HCT116 (cell line): ENCODE measurements around the gene MRPL36. TPM values are rescaled to one million over a fixed set of nuclear protein-coding genes. Genes with fewer than 3 reads are reported as not detected.
"Not testable (repeated sequence)": the region's sequence is repeated elsewhere in the genome, so short reads cannot be mapped to it uniquely, and the experiment has no call there.

Experiments used
- ATAC-seq: fragments of 200-7000 bp; cut with Tn5 transposase; 2 replicates; pipeline ENCODE4 v1.9.1; 2020; ENCODE audit warnings: mild to moderate bottlenecking, moderate library complexity
- BruUV-seq: library from RNA; stranded (reverse); fragments of 400-500 nt; replicated peaks from 2 replicates; lab custom pipeline; 2021; lab: Mats Ljungman, UMichigan
- CTCF ChIA-PET: fragments of 300-600 bp; sonication (Branson Sonifier 250); formaldehyde crosslinking; loops from one replicate; lab custom pipeline; 2021; ENCODE audit warnings: antibody characterized with exemption; lab: Charles Lee
- POLR2A ChIA-PET: fragments of 300-600, 350-600 bp; sonication (Branson Sonifier 250); formaldehyde crosslinking; loops from one replicate; lab custom pipeline; 2021; ENCODE audit warnings: antibody characterized with exemption; lab: Charles Lee
- RAD21 ChIA-PET, 2 experiments: fragments of 300-600 bp; sonication (Branson Sonifier 250); formaldehyde crosslinking; loops; one replicate each; lab custom pipeline; 2023; ENCODE audit warnings: low total read pairs in 2 of 2; ENCODE audit not compliant: uncharacterized antibody in 2 of 2, unreplicated experiment in 2 of 2, low non-redundant PET in 1 of 2; lab: Charles Lee
- DNase-seq: peaks from one replicate; pipeline ENCODE4 v3.0.0-alpha.2; 2010; ENCODE audit warnings: low read depth, low spot score
- H2AFZ ChIP-seq: fragments of 200-600 bp; shearing (Covaris generic), sonication (generic); 2 replicates; pipeline ENCODE4 v1.6.1; 2017; ENCODE audit warnings: low read depth, mixed run types, mixed read lengths, antibody characterized with exemption, low read length; ENCODE audit not compliant: poor library complexity, severe bottlenecking
- H3K27ac ChIP-seq: 2 replicates; pipeline ENCODE4 v1.5.1; 2012; ENCODE audit warnings: low read depth, low read length
- H3K27me3 ChIP-seq: fragments of 200-600 bp; sonication (generic); 2 replicates; pipeline ENCODE4 v1.6.1; 2016; ENCODE audit warnings: mixed run types, low read length, mixed read lengths; ENCODE audit not compliant: insufficient read depth
- H3K36me3 ChIP-seq, 2 experiments: fragments of 200-500 bp in 1 of 2; fragments of 200-600 bp in 1 of 2; sonication (Bioruptor generic) in 1 of 2; sonication (generic) in 1 of 2; 2 replicates each; pipeline versions ENCODE4 v1.5.1 to v1.6.1; 2014 to 2016; ENCODE audit warnings: low read length in 2 of 2, inconsistent platforms in 1 of 2, mixed read lengths in 1 of 2, mixed run types in 1 of 2; ENCODE audit not compliant: insufficient read depth in 2 of 2, control insufficient read depth in 1 of 2
- H3K4me1 ChIP-seq, 2 experiments: fragments of 200-600 bp in 1 of 2; sonication (generic) in 1 of 2; 2 replicates each; pipeline versions ENCODE4 v1.5.1 to v1.6.1; 2012 to 2017; ENCODE audit warnings: low read length in 2 of 2, inconsistent platforms in 1 of 2, mild to moderate bottlenecking in 1 of 2, mixed read lengths in 1 of 2, mixed run types in 1 of 2, moderate library complexity in 1 of 2; ENCODE audit not compliant: insufficient read depth in 2 of 2, control insufficient read depth in 1 of 2
- H3K4me2 ChIP-seq: fragments of 200-600 bp; sonication (generic); 2 replicates; pipeline ENCODE4 v1.6.1; 2017; ENCODE audit warnings: mixed run types, low read length, mixed read lengths
- H3K4me3 ChIP-seq, 2 experiments: fragments of 200-600 bp in 1 of 2; sonication (generic) in 1 of 2; replicated peaks in 1 of 2; 2 replicates each; pipeline ENCODE4 v1.5.1; 2011 to 2016; ENCODE audit warnings: low read length in 2 of 2, control low read depth in 1 of 2, low read depth in 1 of 2, mild to moderate bottlenecking in 1 of 2, mixed read lengths in 1 of 2, mixed run types in 1 of 2
- H3K79me2 ChIP-seq: fragments of 200-600 bp; sonication (generic); 2 replicates; pipeline ENCODE4 v1.6.1; 2017; ENCODE audit warnings: mild to moderate bottlenecking, mixed run types, low read length, moderate library complexity, mixed read lengths; ENCODE audit not compliant: insufficient read depth
- H3K9ac ChIP-seq: fragments of 200-600 bp; sonication (generic); 2 replicates; pipeline ENCODE4 v1.6.1; 2016; ENCODE audit warnings: low read length, mixed read lengths
- H3K9me2 ChIP-seq: fragments of 200-600 bp; sonication (generic), shearing (Covaris generic); 2 replicates; pipeline ENCODE4 v1.6.1; 2017; ENCODE audit warnings: mixed run types, mild to moderate bottlenecking, moderate library complexity; ENCODE audit not compliant: insufficient read depth
- H3K9me3 ChIP-seq, 2 experiments: fragments of 200-500 bp in 1 of 2; fragments of 200-600 bp in 1 of 2; sonication (Bioruptor generic) in 1 of 2; sonication (generic) in 1 of 2; 2 replicates each; pipeline ENCODE4 v1.6.1; 2014 to 2017; ENCODE audit warnings: low read length in 2 of 2, mixed read lengths in 2 of 2, inconsistent platforms in 1 of 2, low read depth in 1 of 2, mild to moderate bottlenecking in 1 of 2, mixed run types in 1 of 2, moderate library complexity in 1 of 2; ENCODE audit not compliant: control insufficient read depth in 1 of 2, insufficient read depth in 1 of 2
- H4K20me1 ChIP-seq: fragments of 200-600 bp; sonication (generic), shearing (Covaris generic); 2 replicates; pipeline ENCODE4 v1.6.1; 2017; ENCODE audit warnings: mixed run types, mild to moderate bottlenecking, moderate library complexity; ENCODE audit not compliant: insufficient read depth
- CEBPB ChIP-seq: IDR thresholded peaks from 2 replicates; pipeline ENCODE4 v1.6.1; 2012; ENCODE audit warnings: low read depth
- EGR1 ChIP-seq: IDR thresholded peaks from 2 replicates; pipeline ENCODE4 v1.6.1; 2012; ENCODE audit warnings: low read depth
- ELF1 ChIP-seq: IDR thresholded peaks from 2 replicates; pipeline ENCODE4 v1.6.1; 2012; ENCODE audit warnings: low read depth, borderline replicate concordance
- FOSL1 ChIP-seq: IDR thresholded peaks from 2 replicates; pipeline ENCODE4 v1.6.1; 2012; ENCODE audit warnings: low read depth
- POLR2A ChIP-seq: IDR thresholded peaks from 2 replicates; pipeline ENCODE4 v1.7.0; 2011; ENCODE audit warnings: borderline replicate concordance; ENCODE audit not compliant: insufficient read depth, insufficient read length; ENCODE audit errors: extremely low read depth
- SIN3A ChIP-seq: IDR thresholded peaks from 2 replicates; pipeline ENCODE4 v1.6.1; 2012; ENCODE audit warnings: low read depth
- SP1 ChIP-seq: IDR thresholded peaks from 2 replicates; pipeline ENCODE4 v1.6.1; 2012; ENCODE audit warnings: low read depth
- SRF ChIP-seq: IDR thresholded peaks from 2 replicates; pipeline ENCODE4 v1.6.1; 2012; ENCODE audit warnings: low read depth
- TCF7L2 ChIP-seq: IDR thresholded peaks from 2 replicates; pipeline ENCODE4 v1.7.0; 2011; ENCODE audit warnings: borderline replicate concordance, inconsistent platforms; ENCODE audit not compliant: insufficient read depth, insufficient read length; ENCODE audit errors: extremely low read depth
- YY1 ChIP-seq: IDR thresholded peaks from 2 replicates; pipeline ENCODE4 v1.6.1; 2011; ENCODE audit warnings: low read length, low read depth, moderate library complexity, mild to moderate bottlenecking; ENCODE audit not compliant: insufficient replicate concordance; ENCODE audit errors: extremely low read depth
- ZFX ChIP-seq: fragments of 450-650 bp; IDR thresholded peaks from 2 replicates; pipeline ENCODE4 v1.6.1; 2017
- ZNF274 ChIP-seq: fragments of 200-500 bp; sonication (Bioruptor generic); IDR thresholded peaks from 2 replicates; pipeline ENCODE4 v1.6.1; 2014; ENCODE audit warnings: mild to moderate bottlenecking, low read depth, low read length, inconsistent platforms
- intact Hi-C: fragments of 100-400 bp; cut with micrococcal nuclease; formaldehyde crosslinking; loops from 2 replicates; pipeline ENCODE4 v1.10.0; 2022
- total RNA-seq: library from RNA; stranded (reverse); gene quantifications from one replicate; pipeline ENCODE4 v1.2.1, GENCODE V29; 2021; ENCODE audit not compliant: unreplicated experiment

MRPL36 gene
- total RNA-seq, 1 experiment from 2014 or later, result 71.9 TPM

GRCh38 chr5:1800472-1801221 lies 1.0 kb upstream of the MRPL36 start:
- Histone ChIP-seq H4K20me1 (no peaks in the 10 kb centered on the region), H2AFZ (no peak overlapping the region), H3K4me1 (peaks cover 2 to 18% of the 10 kb centered on the region in 2 experiments; a peak in 3 of 4 replicates), H3K4me2 (peak overlapping the region; percentile 87), H3K9me2 (no peaks in the 10 kb centered on the region), H3K36me3 (peaks cover 35 to 54% of the 10 kb centered on the region in 2 experiments), H3K79me2 (peaks cover 86% of the 10 kb centered on the region), H3K27me3 (no peaks in the 10 kb centered on the region), H3K9me3 (no peaks in the 10 kb centered on the region), H3K9ac (peak overlapping the region; percentile 87), H3K27ac (peak overlapping the region; percentile 96), H3K4me3 (peak overlapping the region; percentile 78 to 93)
- POLR2A ChIA-PET, result no interaction called here
- TF ChIP-seq CEBPB (no peak), POLR2A (no peak), ZNF274 (no peak), ELF1 (no peak), SP1 (no peak), SRF (no peak), FOSL1 (no peak), SIN3A (no peak)
- RAD21 ChIA-PET, result interaction anchor here in 1 of 2 experiments (0.5 kb wide), 1 partner anchor 24 kb away, joined by 3 read pairs; no protein-coding TSS in a partner anchor
- no peak for DNase-seq
- ATAC-seq, result peak; percentile 37
- intact Hi-C loops, result loop anchor here (10.0 kb wide), 1 partner anchor 134 kb away; no protein-coding TSS in a partner anchor
- CTCF ChIA-PET, result interaction anchor here (0.7 to 1.2 kb wide), 2 partner anchors 37 to 65 kb away, joined by 3 read pairs; no protein-coding TSS in a partner anchor
- BruUV-seq, result no TSS peak

GRCh38 chr5:1799110-1799601 lies 481 bp downstream of the MRPL36 start:
- POLR2A ChIA-PET, result interaction anchor here (0.7 kb wide), 1 partner anchor 85 kb away, joined by 3 read pairs; no protein-coding TSS in a partner anchor
- Histone ChIP-seq H3K79me2 (peaks cover 71% of the 10 kb centered on the region), H3K4me3 (peak overlapping the region; percentile 78 to 93), H3K9ac (peak overlapping the region; percentile 87), H3K4me1 (peaks cover 4 to 30% of the 10 kb centered on the region in 2 experiments; a peak in 3 of 4 replicates)
- CTCF ChIA-PET, result no interaction called here
- no peak for DNase-seq
- TF ChIP-seq TCF7L2 (no peak), SP1 (no peak), EGR1 (no peak), ZFX (peak; percentile 87), YY1 (no peak)
- TF ChIP-seq, all 23 proteins: peak for 1
- RAD21 ChIA-PET, result no interaction called here
- H4K20me1 ChIP-seq, result no peaks in the 10 kb centered on the region
- H3K27me3 ChIP-seq, result no peaks in the 10 kb centered on the region
- no peak overlapping the region for H2AFZ ChIP-seq
- H3K27ac ChIP-seq, result peak overlapping the region; percentile 96
- H3K4me2 ChIP-seq, result peak overlapping the region; percentile 87
- H3K36me3 ChIP-seq, result peaks cover 21 to 39% of the 10 kb centered on the region in 2 experiments; a peak in 3 of 4 replicates
- ATAC-seq, result no peak; the same call in 1 of the 2 replicates
- H3K9me2 ChIP-seq, result no peaks in the 10 kb centered on the region
- no peaks in the 10 kb centered on the region for H3K9me3 ChIP-seq
- intact Hi-C loops, result loop anchor here (1.0 kb wide), 1 partner anchor 82 kb away; no protein-coding TSS in a partner anchor
- BruUV-seq, result no TSS peak

- H3K4me2 ChIP-seq, result peak overlapping the region; percentile 87
- peaks cover 17 to 34% of the 10 kb centered on the region in 2 experiments; a peak in 3 of 4 replicates for H3K36me3 ChIP-seq
- H3K9me3 ChIP-seq, H4K20me1 ChIP-seq, H3K9me2 ChIP-seq, POLR2A ChIA-PET, DNase-seq, BruUV-seq, H3K27me3 ChIP-seq, H2AFZ ChIP-seq, intact Hi-C loops, CTCF ChIA-PET, ATAC-seq, RAD21 ChIA-PET: not testable (repeated sequence)
- peak overlapping the region; percentile 87 for H3K9ac ChIP-seq
- H3K27ac ChIP-seq, result peak overlapping the region; percentile 96; the same call in 1 of the 2 replicates
- peaks cover 4 to 31% of the 10 kb centered on the region in 2 experiments; a peak in 3 of 4 replicates for H3K4me1 ChIP-seq
- peak overlapping the region; percentile 78 to 93 for H3K4me3 ChIP-seq
- peaks cover 65% of the 10 kb centered on the region for H3K79me2 ChIP-seq
Observed at GRCh38 chr5:1798589-1798988, 1.0 kb downstream of the MRPL36 start.
